Activated gamma-delta T cell treated with anti-CD3 and anti-CD28 coated beads, Interleukin-2, amount 50 U/mL, for 16 hours (primary cell): ENCODE measurements around the gene TAF11L13.
"Not testable (repeated sequence)": the region's sequence is repeated elsewhere in the genome, so short reads cannot be mapped to it uniquely, and the experiment has no call there.

Experiments
- DNase-seq: peaks from one replicate; pipeline ENCODE4 v3.0.0-alpha.2; 2020; ENCODE audit warnings: low read depth

The TAF11L13 gene

DNA sequence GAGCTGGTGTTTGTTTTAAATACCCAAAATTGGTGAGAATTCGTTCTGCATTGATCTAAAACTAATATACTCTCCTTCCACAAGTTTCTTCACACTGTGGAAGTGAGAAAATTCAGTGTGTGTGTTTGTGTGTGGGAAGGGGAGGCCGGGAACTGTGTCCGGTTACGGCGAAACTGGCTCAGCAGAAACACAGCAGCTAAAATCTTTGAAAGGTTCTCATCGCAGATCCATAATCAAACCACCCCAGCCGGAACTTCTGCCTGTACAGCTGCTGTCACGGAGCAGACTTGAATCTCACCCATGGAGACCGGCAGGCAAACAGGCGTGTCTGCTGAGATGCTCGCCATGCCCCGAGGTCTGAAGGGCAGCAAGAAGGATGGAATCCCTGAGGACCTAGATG is at the start of gene TAF11L13:
TSS of gene TAF11L13 (plus strand) at position 301 of the 400 bp plus-strand sequence.
- not testable (repeated sequence) for DNase-seq

DNA sequence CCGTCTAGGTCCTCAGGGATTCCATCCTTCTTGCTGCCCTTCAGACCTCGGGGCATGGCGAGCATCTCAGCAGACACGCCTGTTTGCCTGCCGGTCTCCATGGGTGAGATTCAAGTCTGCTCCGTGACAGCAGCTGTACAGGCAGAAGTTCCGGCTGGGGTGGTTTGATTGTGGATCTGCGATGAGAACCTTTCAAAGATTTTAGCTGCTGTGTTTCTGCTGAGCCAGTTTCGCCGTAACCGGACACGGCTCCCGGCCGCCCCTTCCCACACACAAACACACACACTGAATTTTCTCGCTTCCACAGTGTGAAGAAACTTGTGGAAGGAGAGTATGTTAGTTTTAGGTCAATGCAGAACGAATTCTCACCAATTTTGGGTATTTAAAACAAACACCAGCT is 46.2 kb upstream of the TAF11L13 start, which contains the start of gene TAF11L7:
TSS of gene TAF11L7 (minus strand) at position 101 of the 400 bp plus-strand sequence.
- DNase-seq = not testable (repeated sequence)

DNA sequence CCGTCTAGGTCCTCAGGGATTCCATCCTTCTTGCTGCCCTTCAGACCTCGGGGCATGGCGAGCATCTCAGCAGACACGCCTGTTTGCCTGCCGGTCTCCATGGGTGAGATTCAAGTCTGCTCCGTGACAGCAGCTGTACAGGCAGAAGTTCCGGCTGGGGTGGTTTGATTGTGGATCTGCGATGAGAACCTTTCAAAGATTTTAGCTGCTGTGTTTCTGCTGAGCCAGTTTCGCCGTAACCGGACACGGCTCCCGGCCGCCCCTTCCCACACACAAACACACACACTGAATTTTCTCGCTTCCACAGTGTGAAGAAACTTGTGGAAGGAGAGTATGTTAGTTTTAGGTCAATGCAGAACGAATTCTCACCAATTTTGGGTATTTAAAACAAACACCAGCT is 41.0 kb upstream of the TAF11L13 start, which contains the start of gene TAF11L8:
TSS of gene TAF11L8 (minus strand) at position 101 of the 400 bp plus-strand sequence.
- not testable (repeated sequence) for DNase-seq

DNA sequence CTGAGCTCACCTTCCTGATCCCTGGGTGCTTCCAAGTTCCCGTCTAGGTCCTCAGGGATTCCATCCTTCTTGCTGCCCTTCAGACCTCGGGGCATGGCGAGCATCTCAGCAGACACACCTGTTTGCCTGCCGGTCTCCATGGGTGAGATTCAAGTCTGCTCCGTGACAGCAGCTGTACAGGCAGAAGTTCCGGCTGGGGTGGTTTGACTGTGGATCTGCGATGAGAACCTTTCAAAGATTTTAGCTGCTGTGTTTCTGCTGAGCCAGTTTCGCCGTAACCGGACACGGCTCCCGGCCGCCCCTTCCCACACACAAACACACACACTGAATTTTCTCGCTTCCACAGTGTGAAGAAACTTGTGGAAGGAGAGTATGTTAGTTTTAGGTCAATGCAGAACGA is 37.6 kb upstream of the TAF11L13 start, which contains the start of gene TAF11L9:
TSS of gene TAF11L9 (minus strand) at position 140 of the 400 bp plus-strand sequence.
- DNase-seq = not testable (repeated sequence)

DNA sequence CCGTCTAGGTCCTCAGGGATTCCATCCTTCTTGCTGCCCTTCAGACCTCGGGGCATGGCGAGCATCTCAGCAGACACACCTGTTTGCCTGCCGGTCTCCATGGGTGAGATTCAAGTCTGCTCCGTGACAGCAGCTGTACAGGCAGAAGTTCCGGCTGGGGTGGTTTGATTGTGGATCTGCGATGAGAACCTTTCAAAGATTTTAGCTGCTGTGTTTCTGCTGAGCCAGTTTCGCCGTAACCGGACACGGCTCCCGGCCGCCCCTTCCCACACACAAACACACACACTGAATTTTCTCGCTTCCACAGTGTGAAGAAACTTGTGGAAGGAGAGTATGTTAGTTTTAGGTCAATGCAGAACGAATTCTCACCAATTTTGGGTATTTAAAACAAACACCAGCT is 34.2 kb upstream of the TAF11L13 start, which contains the start of gene TAF11L10:
TSS of gene TAF11L10 (minus strand) at position 101 of the 400 bp plus-strand sequence.
- DNase-seq = not testable (repeated sequence)

DNA sequence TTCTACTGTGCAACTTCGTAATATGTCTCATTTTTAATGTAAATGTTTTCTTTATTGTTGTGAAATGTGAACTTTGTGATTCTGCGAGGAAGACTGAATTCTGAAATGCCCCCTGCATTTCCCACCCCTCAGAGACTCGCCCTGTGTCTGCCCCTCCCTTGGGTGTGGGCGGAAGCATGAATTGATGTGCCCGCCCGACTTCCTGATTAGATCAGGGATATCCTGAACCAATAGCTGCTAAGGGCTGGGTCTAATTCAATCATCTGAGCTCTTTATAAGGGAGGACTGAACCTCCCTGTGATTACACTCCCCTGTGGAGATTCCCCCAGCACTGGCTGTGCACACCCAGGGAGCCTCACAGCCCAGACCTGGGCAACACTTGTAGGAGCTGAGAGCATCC is 28.0 kb upstream of the TAF11L13 start, which contains the start of gene TAF11L11:
TSS of gene TAF11L11 (plus strand) at position 304 of the 400 bp plus-strand sequence.
- DNase-seq = not testable (repeated sequence)

DNA sequence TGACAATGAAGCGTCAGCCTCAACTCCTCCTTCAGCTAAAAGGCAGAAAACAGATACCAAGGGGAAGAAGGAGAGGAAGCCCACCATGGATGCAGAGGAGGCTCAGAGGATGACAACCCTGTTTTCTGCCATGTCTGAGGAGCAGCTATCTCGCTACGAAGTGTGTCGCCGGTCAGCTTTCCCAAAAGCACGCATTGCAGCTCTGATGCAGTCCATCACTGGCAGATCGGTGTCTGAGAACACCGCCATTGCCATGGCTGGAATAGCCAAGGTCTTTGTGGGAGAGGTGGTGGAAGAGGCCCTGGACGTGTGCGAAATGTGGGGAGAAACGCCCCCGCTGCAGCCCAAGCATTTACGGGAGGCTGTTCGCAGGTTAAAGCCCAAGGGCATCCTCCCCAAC is 26.9 kb upstream of the TAF11L13 start:
- DNase-seq = no peak

DNA sequence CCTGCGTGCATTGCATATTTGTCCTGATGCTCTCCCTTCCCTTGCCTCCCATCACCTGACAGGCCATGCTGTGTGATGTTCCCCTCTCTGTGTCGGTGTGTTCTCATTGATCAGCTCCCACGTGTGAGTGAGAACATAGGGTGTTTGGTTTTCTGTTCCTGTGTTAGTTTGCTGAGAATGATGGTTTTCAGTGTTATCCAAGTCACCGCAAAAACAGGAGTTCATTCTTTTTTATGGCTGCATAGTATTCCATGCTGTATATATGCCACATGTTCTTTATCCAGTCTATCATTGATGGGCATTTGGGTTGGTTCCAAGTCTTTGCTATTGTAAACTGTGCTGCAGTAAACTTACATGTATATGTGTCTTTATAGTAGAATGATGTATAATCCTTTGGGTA is 24.4 kb upstream of the TAF11L13 start:
- not testable (repeated sequence) for DNase-seq

DNA sequence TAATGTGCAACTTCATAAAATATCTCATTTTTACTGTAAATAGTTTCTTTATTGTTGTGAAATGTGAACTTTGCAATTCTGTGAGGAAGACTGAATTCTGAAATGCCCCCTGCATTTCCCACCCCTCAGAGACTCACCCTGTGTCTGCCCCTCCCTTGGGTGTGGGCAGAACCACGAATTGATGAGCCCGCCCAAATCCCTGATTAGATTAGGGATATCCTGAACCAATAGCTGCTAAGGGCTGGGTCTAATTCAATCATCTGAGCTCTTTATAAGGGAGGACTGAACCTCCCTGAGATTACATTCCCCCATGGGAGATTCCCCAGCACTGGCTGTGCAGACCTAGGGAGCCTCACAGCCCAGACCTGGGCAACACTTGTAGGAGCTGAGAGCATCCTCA is 21.8 kb upstream of the TAF11L13 start, which contains the start of gene TAF11L12:
TSS of gene TAF11L12 (plus strand) at position 301 of the 400 bp plus-strand sequence.
- DNase-seq = not testable (repeated sequence)

DNA sequence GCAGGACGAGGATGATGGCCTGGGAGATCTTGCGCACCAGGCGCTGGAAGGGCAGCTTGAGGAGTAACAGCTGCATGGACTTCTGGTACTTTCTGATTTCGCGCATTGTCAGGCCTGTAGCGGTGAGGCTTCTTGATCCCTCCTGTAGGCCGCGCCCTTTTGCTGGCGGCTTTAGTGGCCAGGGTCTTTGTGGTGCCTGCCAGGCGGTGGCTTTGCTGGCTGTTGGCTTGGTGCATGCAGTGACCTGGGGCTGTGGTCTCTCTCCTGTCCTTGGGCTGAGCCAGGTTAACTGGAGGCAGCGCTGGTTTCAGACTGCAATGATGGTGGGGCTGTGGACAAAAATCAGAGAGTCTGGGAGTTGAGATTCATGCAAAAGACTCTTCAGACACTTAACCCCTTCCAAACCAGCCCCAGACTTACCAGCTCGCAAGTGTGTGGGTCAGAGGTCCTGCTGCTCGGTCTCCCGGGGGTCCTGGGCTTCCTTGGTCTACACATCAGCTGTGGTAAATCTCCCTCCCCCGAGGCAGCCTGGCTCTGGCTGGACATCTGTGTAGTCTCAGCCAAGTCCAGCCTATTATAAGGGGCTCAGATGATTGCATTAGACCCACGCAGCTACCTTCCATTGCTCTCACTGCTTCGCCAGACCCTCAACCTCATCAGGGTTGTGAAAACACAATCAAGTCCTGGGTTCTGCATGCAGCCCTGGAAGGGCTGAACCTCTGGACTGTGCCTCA is 16.8 kb upstream of the TAF11L13 start:
- no peak for DNase-seq

DNA sequence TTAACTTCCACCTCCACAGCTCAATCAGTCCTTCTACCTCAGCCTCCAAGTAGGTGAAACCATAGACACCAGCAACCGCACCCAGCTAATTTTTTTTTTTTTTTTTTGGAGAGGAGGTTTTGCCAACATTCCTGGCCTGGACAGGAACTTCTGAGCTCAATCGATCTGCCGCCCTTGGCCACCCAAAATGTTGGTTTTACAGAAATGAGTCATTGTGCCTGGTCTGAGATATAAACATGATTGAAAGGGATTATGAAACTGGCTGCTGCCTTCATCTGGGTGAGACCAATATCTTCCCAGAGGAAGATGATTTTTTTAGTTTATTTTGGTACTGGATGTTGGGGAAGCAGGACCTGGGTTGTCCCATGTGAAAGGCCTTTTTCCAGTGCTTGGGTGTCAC is 12.5 kb upstream of the TAF11L13 start:
- DNase-seq = no peak

DNA sequence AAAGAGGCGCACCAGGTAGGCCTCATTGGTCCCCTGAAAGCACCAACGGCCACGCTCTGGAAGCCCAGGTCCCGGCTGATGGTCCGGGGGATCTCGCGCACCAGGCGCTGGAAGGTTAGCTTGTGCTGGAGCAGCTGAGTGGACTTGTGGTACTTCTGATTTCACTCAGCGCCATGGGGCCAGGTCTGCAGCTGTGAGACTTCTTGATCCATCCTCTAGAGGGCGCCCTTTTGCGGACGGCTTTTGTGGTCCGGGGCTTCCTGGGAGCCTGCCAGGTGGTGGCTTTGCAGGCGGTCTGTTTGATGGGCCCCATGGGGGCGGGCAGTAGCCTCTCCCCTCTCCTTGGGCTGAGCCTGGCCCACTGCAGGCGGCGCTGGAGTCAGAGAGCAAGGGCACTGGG is 11.3 kb upstream of the TAF11L13 start:
- DNase-seq = no peak

DNA sequence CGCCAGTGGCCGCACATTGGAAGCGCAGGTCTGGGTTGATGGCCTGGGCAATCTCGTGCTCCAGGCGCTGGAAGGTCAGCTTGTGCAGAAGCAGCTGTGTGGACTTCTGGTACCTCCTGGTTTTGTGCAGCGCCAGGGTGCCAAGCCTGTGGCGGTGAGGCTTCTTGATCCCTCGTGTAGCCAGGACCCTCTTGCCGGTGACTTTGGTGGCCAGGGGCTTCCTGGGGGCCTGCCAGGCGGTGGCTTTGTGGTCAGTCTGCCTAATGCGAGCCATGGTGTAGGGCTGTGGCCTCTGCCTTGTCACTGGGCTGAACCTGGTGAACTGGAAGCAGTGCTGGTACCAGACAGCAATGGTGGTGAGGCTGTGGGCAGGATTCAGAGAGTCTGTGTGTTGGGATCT is 6.2 kb upstream of the TAF11L13 start:
- no peak for DNase-seq

DNA sequence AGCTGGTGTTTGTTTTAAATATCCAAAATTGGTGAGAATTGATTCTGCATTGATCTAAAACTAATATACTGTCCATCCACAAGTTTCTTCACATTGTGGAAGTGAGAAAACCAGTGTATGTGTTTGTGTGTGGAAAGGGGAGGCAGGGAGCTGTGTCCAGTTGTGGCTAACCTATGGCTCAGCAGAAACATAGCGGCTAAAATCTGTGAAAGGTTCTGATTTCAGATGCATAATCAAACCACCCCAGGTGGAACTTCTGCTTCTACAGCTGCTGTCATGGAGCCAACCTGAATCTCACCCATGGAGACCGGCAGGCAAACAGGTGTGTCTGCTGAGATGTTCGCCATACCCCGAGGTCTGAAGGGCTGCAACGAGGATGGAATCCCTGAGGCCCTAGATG is 2.3 kb downstream of the TAF11L13 start, which contains the start of gene TAF11L14:
TSS of gene TAF11L14 (plus strand) at position 301 of the 400 bp plus-strand sequence.
- no peak for DNase-seq

DNA sequence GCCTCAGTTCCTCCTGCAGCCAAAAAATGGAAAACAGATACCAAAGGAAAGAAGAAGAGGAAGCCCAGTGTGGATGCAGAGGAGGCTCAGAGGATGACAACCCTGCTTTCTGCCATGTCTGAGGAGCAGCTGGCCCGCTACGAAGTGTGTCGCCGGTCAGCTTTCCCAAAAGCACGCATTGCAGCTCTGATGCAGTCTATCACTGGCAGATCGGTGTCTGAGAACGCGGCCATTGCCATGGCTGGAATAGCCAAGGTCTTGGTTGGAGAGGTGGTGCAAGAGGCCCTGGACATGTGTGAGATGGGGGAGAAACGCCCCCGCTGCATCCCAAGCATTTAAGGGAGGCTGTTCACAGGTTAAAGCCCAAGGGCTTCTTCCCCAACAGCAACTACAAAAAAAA is 17.3 kb downstream of the TAF11L13 start:
- DNase-seq = not testable (repeated sequence)

DNA sequence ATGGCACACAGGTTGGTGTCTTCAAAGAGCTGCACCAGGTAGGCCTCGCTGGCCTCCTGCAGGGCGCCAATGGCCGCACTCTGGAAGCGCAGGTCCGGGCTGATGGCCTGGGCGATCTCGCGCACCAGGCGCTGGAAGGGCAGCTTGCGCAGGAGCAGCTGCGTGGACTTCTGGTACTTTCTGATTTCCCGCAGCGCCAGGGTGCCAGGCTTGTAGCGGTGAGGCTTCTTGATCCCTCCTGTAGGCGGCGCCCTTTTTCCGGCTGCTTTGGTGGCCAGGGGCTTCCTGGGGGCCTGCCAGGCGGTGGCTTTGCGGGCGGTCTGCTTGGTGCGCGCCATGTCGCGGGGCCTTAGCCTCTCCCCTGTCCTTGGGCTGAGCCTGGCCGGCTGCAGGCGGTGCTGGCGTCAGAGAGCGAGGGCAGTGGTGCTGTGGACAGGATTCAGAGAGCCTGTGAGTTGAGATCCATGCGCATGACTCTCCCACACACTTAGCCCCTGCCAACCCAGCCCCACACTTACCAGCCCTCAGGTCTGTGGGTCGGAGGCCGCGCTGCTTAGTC is 23.4 kb downstream of the TAF11L13 start:
- not testable (repeated sequence) for DNase-seq

DNA sequence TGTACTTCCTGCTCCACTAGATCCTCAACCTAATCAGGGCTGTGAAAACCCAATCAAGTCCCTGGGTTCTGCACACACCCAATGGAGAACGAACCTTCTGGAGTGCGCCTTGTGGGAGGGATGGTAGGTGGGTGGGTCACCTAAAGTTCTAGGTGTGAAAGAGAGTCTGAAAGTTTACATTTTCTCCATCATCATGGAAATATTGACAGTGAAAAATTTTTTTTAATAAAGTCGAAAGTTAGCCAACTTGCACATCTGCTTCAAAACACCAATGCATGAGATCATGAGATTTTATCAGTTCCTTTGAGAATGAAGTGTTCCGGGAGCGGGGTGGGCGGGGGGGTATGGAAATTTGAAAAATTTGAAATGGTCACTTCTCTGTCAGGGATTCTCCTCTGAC is 24.0 kb downstream of the TAF11L13 start:
- no peak for DNase-seq

DNA sequence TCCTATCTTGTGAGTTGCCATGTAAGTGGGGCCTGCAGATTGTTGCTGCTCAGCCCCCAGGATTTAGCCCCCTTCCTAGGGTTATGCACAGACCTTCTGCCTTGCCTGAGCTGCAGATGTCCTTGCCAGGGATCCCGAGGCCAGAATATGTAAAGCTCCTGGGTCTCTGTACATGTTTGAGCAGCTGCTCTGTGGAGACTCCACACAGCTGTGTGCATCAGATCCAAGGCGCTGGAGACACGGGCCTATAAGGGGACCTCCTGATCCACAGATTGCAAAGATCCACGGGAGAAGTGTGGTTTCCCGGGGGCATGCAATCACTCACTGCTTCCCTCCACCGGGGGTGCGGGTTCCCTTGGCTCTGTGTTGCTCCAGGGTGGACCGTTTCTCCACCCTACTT is 31.3 kb downstream of the TAF11L13 start:
- no peak for DNase-seq

DNA sequence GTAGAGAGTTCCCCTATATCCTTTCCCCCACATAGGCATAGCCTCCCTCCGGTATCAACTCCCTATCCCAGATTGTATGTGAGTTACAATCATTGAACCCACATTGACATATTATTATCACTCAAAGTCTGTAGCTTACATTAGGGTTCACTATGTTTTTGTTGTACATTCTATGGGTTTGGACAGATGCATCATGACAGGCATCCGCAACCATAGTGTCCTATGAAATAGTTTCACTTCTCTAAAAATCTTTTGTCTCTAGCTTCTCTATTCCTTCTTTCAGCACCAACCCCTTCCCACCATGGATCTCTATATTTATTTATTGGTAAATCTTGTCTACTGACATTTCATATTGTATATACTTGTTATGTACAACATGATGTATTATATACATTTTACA is 33.9 kb downstream of the TAF11L13 start:
- DNase-seq = no peak

DNA sequence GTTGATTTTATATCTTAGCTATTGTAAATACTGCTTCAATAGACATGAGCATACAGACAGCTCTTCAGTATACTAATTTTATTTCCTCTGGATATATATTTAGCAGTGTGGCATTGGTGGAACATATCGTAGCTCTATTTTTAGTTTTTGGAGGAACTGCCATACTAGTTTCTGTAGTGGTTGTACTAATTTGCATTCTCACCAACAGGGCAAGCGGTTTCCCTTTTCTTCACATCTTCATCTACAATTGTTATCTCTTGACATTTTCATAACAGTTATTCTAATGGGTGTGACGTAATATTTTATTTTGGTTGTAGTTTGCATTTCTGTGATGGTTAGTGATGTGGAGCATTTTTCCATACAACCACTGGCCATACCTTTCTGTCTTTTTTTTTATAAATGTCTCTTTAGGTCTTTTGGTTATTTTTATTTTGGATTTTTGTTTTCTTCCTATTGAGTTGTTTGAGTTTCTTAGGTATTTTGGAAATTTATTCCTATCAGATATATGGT is 34.9 kb downstream of the TAF11L13 start:
- DNase-seq = no peak

DNA sequence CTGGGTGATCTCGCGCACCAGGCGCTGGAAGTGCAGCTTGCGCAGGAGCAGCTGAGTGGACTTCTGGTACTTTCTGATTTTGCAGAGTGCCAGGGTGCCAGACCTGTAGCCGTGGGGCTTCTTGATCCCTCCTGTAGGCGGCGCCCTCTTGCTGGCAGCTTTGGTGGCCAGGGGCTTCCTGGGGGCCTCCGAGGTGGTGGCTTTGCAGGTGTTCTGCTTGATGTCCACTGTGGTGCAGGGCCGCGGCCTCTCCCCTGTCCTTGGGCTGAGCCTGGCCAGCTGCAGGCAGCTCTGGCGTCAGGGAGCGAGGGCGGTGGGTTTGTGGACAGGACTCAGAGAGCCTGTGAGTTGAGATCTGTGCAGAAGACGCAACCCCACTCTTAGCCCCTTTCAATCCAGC is 38.5 kb downstream of the TAF11L13 start:
- no peak for DNase-seq

DNA sequence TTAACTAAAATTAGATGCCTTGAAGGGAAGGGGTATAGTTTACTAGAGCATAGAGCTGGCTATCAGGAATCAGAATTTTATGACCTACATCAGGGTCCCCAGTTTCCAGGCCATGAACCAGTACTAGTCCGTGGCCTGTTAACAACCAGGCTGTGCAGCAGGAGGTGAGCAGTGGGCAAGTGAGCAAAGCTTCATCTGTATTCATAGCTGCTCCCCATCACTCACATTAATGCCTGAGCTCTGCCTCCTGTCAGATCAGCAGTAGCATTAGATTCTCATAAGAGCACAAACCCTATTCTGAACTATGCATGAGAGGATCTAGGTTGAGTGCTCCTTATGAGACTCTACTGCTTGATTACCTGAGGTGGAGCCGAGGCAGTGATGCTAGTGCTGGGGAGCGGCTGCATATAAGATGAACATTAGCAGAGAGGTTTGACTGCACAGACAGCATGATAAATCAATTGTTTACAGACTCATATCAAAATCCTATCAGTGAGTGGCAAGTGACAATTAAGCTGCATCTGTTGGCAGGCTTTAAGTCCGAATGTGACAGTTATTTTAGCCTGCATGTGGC is 47.0 kb downstream of the TAF11L13 start:
- DNase-seq = no peak
